SK-N-DZ (cell line): ENCODE measurements around the gene PSTPIP2.
"Not testable (repeated sequence)": the region's sequence is repeated elsewhere in the genome, so short reads cannot be mapped to it uniquely, and the experiment has no call there.

ENCODE experiments used
- DNase-seq: peaks from one replicate; pipeline ENCODE4 v3.0.0-alpha.2; 2015; ENCODE audit warnings: low spot score

Gene PSTPIP2

DNA sequence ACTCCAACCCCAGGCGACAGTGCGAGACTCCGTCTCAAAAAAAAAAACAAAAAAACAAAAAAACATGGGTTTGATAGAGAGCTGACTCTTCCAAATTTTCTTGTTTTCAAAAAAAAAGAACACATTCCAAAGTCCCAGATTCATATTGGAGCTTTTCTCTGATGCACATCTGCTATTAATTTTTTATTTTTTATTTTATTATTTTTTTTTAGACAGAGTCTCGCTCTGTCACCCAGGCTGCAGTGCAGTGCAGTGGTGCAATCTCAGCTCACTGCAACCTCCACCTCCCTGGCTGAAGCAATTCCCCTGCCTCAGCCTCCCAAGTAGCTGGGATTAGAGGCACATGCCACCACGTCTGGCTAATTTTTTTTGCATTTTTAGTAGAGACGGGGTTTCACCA is 79.5 kb downstream of the PSTPIP2 start:
- not testable (repeated sequence) for DNase-seq

- DNase-seq = no peak
Measured at GRCh38 chr18:45991788-45992187, 80.3 kb downstream of the PSTPIP2 start.

GRCh38 chr18:45984546-45985235 is 87.4 kb downstream of the PSTPIP2 start:
- DNase-seq = no peak

- DNase-seq = no peak
Measured at GRCh38 chr18:45981821-45982220, 90.2 kb downstream of the PSTPIP2 start.

- DNase-seq = no peak
Measured at GRCh38 chr18:45980229-45980628, 91.8 kb downstream of the PSTPIP2 start.

DNA sequence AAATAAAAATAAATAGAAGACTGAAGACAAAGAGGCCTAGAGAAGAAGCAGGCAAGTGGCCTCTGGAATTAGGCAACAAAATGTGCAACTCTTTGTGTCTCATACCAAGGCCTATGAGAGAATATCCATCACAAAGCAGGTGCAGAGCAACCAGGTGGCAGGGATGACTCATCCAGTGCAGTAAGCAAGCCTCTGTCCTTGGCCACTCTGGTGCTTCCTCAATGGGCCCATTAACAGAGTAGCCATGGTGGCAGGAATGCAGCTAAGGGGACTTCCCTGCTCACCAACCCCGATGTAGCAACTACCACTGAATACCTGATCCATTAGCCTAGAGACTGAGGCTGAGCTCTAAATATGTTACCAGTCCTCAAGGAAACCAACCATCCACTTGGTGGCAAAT is 94.0 kb downstream of the PSTPIP2 start:
- DNase-seq = no peak

DNA sequence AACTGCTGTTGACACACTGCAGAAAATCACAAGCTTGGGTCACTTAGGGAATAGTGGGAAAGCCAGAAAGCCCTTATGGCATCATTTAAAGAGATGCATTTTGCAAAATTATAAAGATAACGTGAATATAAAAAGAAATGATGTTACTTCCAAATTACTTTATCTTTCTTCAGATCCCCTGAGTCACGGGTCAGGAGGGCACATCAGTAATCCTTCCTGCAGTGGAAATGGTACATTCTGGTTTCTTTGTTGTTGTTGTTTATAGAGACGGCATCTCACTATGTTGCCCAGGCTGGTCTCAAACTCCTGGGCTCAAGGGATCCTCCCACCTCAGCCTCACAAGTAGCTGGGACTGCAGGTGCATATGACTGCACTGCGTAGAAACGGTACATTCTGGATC is 95.1 kb downstream of the PSTPIP2 start:
- no peak for DNase-seq

- DNase-seq = no peak
Measured at GRCh38 chr18:45976566-45976965, 95.5 kb downstream of the PSTPIP2 start.

GRCh38 chr18:45974088-45974536 is 97.9 kb downstream of the PSTPIP2 start:
- DNase-seq = peak; percentile 60

GRCh38 chr18:45967007-45967706 is 104.9 kb downstream of the PSTPIP2 start, which contains the start of gene EPG5:
Gene EPG5 (minus strand): TSS chr18:45967329. CDS start chr18:45967239, 90 bp downstream.
- peak; percentile 90 for DNase-seq

GRCh38 chr18:45964913-45965312 is 107.1 kb downstream of the PSTPIP2 start:
- not testable (repeated sequence) for DNase-seq

- DNase-seq = no peak
Measured at GRCh38 chr18:45962866-45963265, 109.2 kb downstream of the PSTPIP2 start.

DNA sequence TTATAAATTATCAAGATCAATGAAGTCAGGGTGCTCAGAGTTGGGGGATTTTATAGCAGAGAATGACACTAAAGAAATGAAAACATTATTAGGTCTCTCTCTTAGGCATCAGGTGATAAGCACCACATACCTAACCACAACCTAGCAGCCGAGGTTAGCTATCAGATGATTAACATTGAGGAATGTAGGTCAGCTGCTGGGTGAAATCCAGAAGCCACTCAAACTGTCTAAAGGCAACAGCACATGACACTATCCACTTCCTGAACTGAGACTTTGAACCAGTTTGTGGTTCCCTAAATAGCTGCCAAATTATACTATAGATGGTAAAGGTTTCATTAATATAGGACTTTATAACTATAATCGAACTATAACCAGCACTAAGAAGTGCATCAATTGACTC is 109.6 kb downstream of the PSTPIP2 start:
- no peak for DNase-seq

DNA sequence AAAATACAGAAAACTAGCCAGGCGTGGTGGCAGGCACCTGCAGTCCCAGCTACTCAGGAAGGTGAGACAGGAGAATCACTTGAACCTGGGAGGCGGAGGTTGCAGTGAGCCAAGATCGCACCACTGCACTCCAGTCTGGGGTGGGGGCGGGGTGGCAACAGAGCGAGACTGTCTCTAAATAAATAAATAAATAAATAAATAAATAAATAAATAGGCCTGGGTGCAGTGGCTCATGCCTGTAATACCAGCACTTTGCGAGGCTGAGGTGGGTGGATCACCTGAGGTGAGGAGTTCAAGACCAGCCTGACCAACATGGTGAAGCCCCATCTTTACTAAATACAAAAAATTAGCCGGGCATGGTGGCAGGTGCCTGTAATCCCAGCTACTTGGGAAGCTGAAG is 112.6 kb downstream of the PSTPIP2 start:
- DNase-seq = not testable (repeated sequence)

- DNase-seq = no peak
Measured at GRCh38 chr18:45958730-45959129, 113.3 kb downstream of the PSTPIP2 start.

- no peak for DNase-seq
Measured at GRCh38 chr18:45958027-45958426, 114.0 kb downstream of the PSTPIP2 start.

- DNase-seq = no peak
Measured at GRCh38 chr18:45957100-45957499, 115.0 kb downstream of the PSTPIP2 start.

- DNase-seq = no peak
Measured at GRCh38 chr18:45954070-45954934, 117.8 kb downstream of the PSTPIP2 start.

GRCh38 chr18:45951016-45951714 is 120.9 kb downstream of the PSTPIP2 start:
- DNase-seq = no peak

DNA sequence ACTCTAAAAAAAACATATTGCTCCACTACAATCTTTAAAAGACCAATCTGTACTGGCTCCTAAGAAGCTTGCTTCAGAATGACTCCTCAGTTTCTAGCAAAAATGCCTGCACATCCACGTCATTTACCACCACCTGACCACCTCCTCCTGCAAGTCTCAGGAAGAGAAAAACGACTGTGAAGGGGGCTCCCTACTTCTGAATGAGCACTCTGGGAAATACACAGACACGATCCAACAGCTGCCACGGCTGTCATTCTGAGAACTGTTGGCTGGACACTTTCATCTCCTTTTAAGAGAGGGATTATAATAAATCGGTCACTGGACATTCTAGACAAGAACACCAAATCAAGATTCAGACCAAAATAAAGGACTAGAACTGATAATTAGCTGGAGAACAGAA is 126.4 kb downstream of the PSTPIP2 start:
- no peak for DNase-seq

DNA sequence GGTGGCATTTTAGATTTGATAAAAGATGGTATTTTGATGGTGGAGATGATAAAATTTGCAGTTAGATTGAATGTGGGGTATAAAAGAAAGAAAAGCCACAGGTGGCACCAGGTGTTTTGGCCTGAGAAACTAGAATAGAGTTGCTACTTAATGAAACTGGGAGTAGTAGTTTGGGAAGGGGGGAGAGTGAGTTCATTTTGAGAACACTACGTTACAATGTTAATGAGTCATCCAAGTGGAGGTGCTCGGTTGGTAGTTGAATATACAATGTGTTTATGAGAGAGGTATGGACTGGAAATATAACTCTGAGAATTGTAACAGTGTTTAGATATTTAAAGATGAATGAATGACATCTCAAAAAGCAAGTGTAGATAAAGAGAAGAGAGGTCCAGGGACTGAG is 131.3 kb downstream of the PSTPIP2 start:
- DNase-seq = no peak
